Vagina (tissue), 2 donors: ENCODE measurements around the gene ZCCHC14. TPM values are rescaled to one million over a fixed set of nuclear protein-coding genes. Genes with fewer than 3 reads are reported as not detected.

Experiments
- DNase-seq, 2 donors: peaks; one replicate each; pipeline ENCODE4 v3.0.0-alpha.2; 2017; ENCODE audit errors: extremely low spot score in 2 of 2
- H3K27ac ChIP-seq: fragments of 200-600 bp; sonication (generic); one replicate; pipeline ENCODE4 v1.5.1; 2019
- H3K27me3 ChIP-seq: fragments of 200-600 bp; sonication (generic); one replicate; pipeline ENCODE4 v1.5.1; 2019
- H3K36me3 ChIP-seq, 2 donors: fragments of 200-600 bp; sonication (generic); one replicate each; pipeline ENCODE4 v1.5.1; 2017 to 2019
- H3K4me1 ChIP-seq: fragments of 200-600 bp; sonication (generic); one replicate; pipeline ENCODE4 v1.5.1; 2019
- H3K4me3 ChIP-seq, 2 donors: fragments of 200-600 bp; sonication (generic); 1 replicate in 1 of 2; 2 replicates in 1 of 2; pipeline ENCODE4 v1.5.1; 2016 to 2019
- H3K9me3 ChIP-seq: fragments of 200-600 bp; sonication (generic); one replicate; pipeline ENCODE4 v1.5.1; 2019
- POLR2A ChIP-seq, 2 donors: fragments of 450-650 bp; IDR thresholded peaks; one replicate each; pipeline ENCODE4 v1.6.1; 2017; ENCODE audit warnings: antibody characterized with exemption in 2 of 2, mild to moderate bottlenecking in 2 of 2, moderate library complexity in 2 of 2
- POLR2AphosphoS5 ChIP-seq, 2 donors: sonication (generic); formaldehyde crosslinking; IDR thresholded peaks; one replicate each; pipeline ENCODE4 v1.9.0; 2017; ENCODE audit warnings: antibody characterized with exemption in 2 of 2, mild to moderate bottlenecking in 2 of 2, low read depth in 1 of 2; ENCODE audit not compliant: insufficient read depth in 1 of 2
- intact Hi-C: fragments of 100-400 bp; cut with DNase I; formaldehyde crosslinking; loops from one replicate; pipeline ENCODE4 v1.15.1; 2023
- total RNA-seq: library from RNA; depleted of rRNA; stranded (reverse); fragments of >200 nt; gene quantifications from one replicate; pipeline ENCODE4 v1.2.3, GENCODE V29; 2016
- TF ChIP-seq, protein P1 (sequence below), 3 experiments: fragments of 450-650 bp in 2 of 3; fragments of 200-600 bp in 1 of 3; sonication (generic) in 1 of 3; IDR thresholded peaks; one replicate each; pipeline ENCODE4 v1.5.1; 2017 to 2019; ENCODE audit warnings: antibody characterized with exemption in 3 of 3, mild to moderate bottlenecking in 2 of 3, moderate library complexity in 2 of 3

The ZCCHC14 gene
- total RNA-seq, 1 donor from 2014 or later = 74.2 TPM

DNA sequence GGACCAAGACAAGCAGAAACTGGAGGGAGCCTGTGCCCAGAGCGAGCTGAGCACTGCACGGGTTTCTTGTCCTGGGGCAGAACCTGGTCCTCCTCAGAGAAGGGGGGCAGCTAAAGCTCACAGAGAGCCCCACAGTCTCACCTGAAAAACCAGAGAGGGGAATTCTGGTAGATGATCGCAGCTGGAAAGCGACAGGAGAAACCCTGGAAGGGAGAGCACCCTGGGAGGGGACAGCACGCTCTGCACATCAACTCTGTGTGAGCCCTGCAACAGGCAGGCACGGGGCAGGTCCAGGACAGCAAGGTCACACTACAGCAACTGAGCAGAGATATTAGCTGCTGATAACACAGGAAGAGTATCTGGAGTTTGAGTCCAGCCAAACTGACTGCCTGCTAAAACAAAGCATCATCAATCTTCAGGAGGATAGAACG, 18.2 kb downstream of the ZCCHC14 start:
- intact Hi-C loops = no loop called here
- H3K4me3 ChIP-seq = no peak overlapping the region
- peak overlapping the region; percentile 25 for H3K27ac ChIP-seq
- H3K36me3 ChIP-seq = no peaks in the 10 kb centered on the region
- no peaks in the 10 kb centered on the region for H3K9me3 ChIP-seq
- no peaks in the 10 kb centered on the region for H3K27me3 ChIP-seq
- no peak for DNase-seq
- H3K4me1 ChIP-seq = peaks cover 70% of the 10 kb centered on the region
- no peak for TF ChIP-seq POLR2AphosphoS5 (IDR thresholded peaks at IDR 0.05; ENCODE audit: insufficient read depth in 1 of 2, low read depth in 1 of 2)
- TF ChIP-seq, protein P1, sequence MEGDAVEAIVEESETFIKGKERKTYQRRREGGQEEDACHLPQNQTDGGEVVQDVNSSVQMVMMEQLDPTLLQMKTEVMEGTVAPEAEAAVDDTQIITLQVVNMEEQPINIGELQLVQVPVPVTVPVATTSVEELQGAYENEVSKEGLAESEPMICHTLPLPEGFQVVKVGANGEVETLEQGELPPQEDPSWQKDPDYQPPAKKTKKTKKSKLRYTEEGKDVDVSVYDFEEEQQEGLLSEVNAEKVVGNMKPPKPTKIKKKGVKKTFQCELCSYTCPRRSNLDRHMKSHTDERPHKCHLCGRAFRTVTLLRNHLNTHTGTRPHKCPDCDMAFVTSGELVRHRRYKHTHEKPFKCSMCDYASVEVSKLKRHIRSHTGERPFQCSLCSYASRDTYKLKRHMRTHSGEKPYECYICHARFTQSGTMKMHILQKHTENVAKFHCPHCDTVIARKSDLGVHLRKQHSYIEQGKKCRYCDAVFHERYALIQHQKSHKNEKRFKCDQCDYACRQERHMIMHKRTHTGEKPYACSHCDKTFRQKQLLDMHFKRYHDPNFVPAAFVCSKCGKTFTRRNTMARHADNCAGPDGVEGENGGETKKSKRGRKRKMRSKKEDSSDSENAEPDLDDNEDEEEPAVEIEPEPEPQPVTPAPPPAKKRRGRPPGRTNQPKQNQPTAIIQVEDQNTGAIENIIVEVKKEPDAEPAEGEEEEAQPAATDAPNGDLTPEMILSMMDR (IDR thresholded peaks at IDR 0.05) = no peak
- no peak for TF ChIP-seq POLR2A (IDR thresholded peaks at IDR 0.05)

DNA sequence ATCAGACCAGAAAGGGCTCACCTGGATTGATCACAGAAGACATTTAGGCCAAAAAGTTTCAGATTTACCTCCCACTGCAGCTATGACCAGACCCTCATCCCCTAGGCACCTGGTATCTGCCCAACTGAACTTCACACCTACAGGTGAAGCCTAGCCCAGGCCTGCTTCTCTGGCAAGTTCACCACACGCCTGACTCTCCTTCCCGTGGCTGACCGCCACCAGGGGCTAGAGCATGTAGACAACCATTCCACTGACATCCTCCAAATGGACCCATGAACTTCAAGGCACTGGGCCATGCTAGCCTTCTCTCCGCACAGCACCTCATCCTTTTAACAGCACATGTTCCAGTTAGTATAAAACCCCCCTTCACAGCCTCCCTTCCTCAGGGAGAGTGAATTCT, 18.8 kb downstream of the ZCCHC14 start:
- H3K9me3 ChIP-seq = no peaks in the 10 kb centered on the region
- peaks cover 76% of the 10 kb centered on the region for H3K4me1 ChIP-seq
- no peak overlapping the region for H3K27ac ChIP-seq
- H3K27me3 ChIP-seq = no peaks in the 10 kb centered on the region
- intact Hi-C loops = no loop called here
- TF ChIP-seq POLR2AphosphoS5 (IDR thresholded peaks at IDR 0.05; ENCODE audit: insufficient read depth in 1 of 2, low read depth in 1 of 2) = no peak
- no peak for TF ChIP-seq POLR2A (IDR thresholded peaks at IDR 0.05)
- TF ChIP-seq, protein P1 (IDR thresholded peaks at IDR 0.05) = no peak
- no peaks in the 10 kb centered on the region for H3K36me3 ChIP-seq
- DNase-seq = no peak
- no peak overlapping the region for H3K4me3 ChIP-seq

DNA sequence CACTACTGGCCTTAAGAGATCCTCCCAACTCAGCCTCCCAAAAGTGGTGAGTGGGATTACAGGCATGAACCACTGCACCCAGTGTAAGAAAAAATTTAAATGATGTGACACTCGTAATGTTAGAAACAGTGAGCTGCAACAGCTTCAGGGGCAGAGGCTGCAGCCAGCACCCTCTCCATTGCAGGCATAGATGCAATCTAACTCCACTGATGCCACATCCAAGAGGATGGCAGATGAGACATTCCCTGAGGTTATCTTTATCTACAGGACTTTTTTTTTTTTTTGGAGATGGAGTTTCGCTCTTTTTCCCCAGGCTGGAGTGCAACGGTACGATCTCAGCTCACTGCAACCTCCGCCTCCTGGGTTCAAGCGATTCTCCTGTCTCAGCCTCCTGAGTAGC, 19.9 kb downstream of the ZCCHC14 start:
- intact Hi-C loops = no loop called here
- Histone ChIP-seq H3K36me3 (no peaks in the 10 kb centered on the region), H3K4me1 (peaks cover 81% of the 10 kb centered on the region), H3K27me3 (no peaks in the 10 kb centered on the region), H3K4me3 (no peak overlapping the region), H3K9me3 (no peaks in the 10 kb centered on the region), H3K27ac (no peak overlapping the region)
- TF ChIP-seq POLR2A (IDR thresholded peaks at IDR 0.05) (no peak), POLR2AphosphoS5 (IDR thresholded peaks at IDR 0.05; ENCODE audit: insufficient read depth in 1 of 2, low read depth in 1 of 2) (no peak)
- TF ChIP-seq, protein P1 (IDR thresholded peaks at IDR 0.05) = no peak
- no peak for DNase-seq

DNA sequence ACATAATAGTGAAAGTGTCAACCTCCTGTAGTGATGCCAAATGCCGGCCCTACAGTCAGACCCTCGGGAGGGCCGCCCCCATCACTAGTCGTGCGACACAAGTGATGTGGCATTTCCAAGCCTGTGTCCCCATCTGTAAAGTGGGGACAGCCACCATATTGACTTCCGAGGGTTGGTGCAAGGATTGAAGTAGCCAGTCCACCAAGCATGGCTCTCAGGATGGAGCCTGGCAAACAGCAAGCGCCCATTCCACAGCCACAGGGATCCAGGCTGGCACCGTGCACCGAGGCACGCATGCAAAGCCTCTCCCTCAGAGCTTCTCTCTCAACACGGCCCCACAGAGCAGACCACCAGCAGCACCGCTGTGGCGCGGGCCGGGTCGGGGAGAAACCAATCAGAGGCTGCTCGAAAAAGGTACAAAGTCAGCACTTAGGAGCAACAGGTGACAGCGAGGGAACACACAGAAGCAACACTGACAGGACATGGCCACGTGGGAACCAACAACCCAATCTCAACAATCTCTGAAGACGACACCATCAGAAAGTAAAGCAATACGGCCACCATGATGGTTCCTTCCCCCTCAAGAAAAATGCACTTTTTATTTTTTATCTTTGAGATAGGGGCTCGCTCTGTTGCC, 20.6 kb downstream of the ZCCHC14 start:
- TF ChIP-seq, protein P1 (IDR thresholded peaks at IDR 0.05) = no peak
- TF ChIP-seq POLR2AphosphoS5 (IDR thresholded peaks at IDR 0.05; ENCODE audit: insufficient read depth in 1 of 2, low read depth in 1 of 2) (no peak), POLR2A (IDR thresholded peaks at IDR 0.05) (no peak)
- Histone ChIP-seq H3K36me3 (no peaks in the 10 kb centered on the region), H3K9me3 (no peaks in the 10 kb centered on the region), H3K4me3 (peak overlapping the region in 1 of 2 donors; percentile 4), H3K27me3 (no peaks in the 10 kb centered on the region), H3K27ac (peak overlapping the region; percentile 73), H3K4me1 (peaks cover 75% of the 10 kb centered on the region)
- intact Hi-C loops = no loop called here
- DNase-seq = no peak
